Left ventricle myocardium inferior (tissue), 1 donor: ENCODE results near the gene TTC21A. TPM values are rescaled to one million over a fixed set of nuclear protein-coding genes. Genes with fewer than 3 reads are reported as not detected.
A peak's percentile ranks its signal among the peaks of the same experiment; 100 is the strongest.

Source experiments
- DNase-seq: peaks from one replicate; pipeline ENCODE4 v3.0.0-alpha.2; 2020
- H3K27ac ChIP-seq: fragments of 200-600 bp; replicated peaks from 2 replicates; pipeline ENCODE4 v1.8.0; 2021
- H3K27me3 ChIP-seq: fragments of 200-600 bp; 2 replicates; pipeline ENCODE4 v1.8.0; 2021; ENCODE audit warnings: low read depth
- H3K36me3 ChIP-seq: fragments of 200-600 bp; 2 replicates; pipeline ENCODE4 v1.8.0; 2021
- H3K4me1 ChIP-seq: fragments of 200-600 bp; 2 replicates; pipeline ENCODE4 v1.8.0; 2021
- H3K4me3 ChIP-seq: fragments of 200-600 bp; 2 replicates; pipeline ENCODE4 v1.8.0; 2021; ENCODE audit warnings: mild to moderate bottlenecking, moderate library complexity
- H3K9me3 ChIP-seq: fragments of 200-600 bp; replicated peaks from 2 replicates; pipeline ENCODE4 v1.8.0; 2021
- CTCF ChIP-seq: fragments of 200-600 bp; IDR thresholded peaks from 2 replicates; pipeline ENCODE4 v1.8.0; 2021; ENCODE audit warnings: antibody characterized with exemption, mild to moderate bottlenecking, borderline replicate concordance
- intact Hi-C: fragments of 100-400 bp; cut with micrococcal nuclease; formaldehyde crosslinking; loops from one replicate; pipeline ENCODE4 v1.11.0; 2022
- total RNA-seq: library from RNA; stranded (reverse); fragmentation: NEBNext Ultra II Directional; extraction: Animal tissue kit (Norgen Biotek cat#: 25700); gene quantifications from one replicate; pipeline ENCODE4 v1.2.1, GENCODE V29; 2021
- donor health status: DM: no; HTN: yes; CAD: no; lungs with severe emphysema.

TTC21A gene
- total RNA-seq, 1 donor from 2014 or later: 2.1 TPM

GRCh38 chr3:39177708-39178332, 70.3 kb downstream of the TTC21A start:
- H3K36me3 ChIP-seq: no peaks in the 10 kb centered on the region
- DNase-seq: peak; percentile 89
- H3K27ac ChIP-seq: peak overlapping the region; percentile 94
- H3K9me3 ChIP-seq: no peaks in the 10 kb centered on the region
- H3K4me3 ChIP-seq: peak overlapping the region; percentile 67
- H3K27me3 ChIP-seq: no peaks in the 10 kb centered on the region
- intact Hi-C loops: no loop called here
- no peak for TF ChIP-seq CTCF
- H3K4me1 ChIP-seq: peaks cover 52% of the 10 kb centered on the region

DNA sequence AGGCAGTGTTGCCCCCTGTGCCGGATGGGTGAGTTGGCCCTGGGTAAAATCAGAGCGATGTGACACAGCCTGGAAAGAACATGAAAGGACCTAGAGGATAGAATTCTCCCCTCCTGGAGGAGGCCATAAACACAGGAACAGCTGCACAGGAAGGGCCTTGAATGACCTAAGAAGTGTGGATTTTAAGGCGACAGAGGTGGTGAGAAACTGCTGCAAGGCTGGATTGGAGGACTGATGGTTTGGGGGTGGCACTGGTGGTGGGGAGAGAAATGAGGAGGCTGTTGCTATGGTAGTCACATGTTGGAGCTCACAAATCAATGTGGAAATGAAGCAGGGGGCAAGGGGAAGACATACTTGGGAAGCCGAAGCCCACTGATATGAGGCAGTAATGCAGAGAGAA, 71.1 kb downstream of the TTC21A start:
- Histone ChIP-seq H3K4me1 (peaks cover 59% of the 10 kb centered on the region), H3K4me3 (peak overlapping the region; percentile 67), H3K36me3 (peaks cover 2% of the 10 kb centered on the region), H3K9me3 (no peaks in the 10 kb centered on the region), H3K27ac (peak overlapping the region; percentile 94), H3K27me3 (no peaks in the 10 kb centered on the region)
- DNase-seq: no peak
- no peak for TF ChIP-seq CTCF
- intact Hi-C loops: no loop called here

DNA sequence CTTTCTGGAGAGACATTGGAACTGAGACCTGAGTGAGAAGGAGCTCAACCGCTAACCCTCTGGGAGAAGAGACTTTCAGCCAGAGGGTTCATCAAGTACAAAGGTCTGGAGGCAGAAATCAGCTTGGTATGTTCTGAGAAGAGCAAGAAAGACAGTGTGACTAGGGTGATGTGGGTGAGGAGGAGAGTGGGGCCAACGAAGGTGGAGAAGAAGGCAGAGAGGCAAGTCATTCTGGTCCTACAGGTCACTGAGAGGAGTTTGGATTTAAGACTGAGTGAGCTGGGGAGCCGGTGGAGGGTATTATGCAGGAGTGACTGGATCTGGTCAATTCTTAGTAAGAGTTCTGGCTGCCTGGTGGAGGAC, 72.7 kb downstream of the TTC21A start:
- Histone ChIP-seq H3K27ac (peak overlapping the region; percentile 94), H3K4me3 (peak overlapping the region; percentile 61), H3K4me1 (peaks cover 75% of the 10 kb centered on the region), H3K36me3 (peaks cover 14% of the 10 kb centered on the region), H3K9me3 (no peaks in the 10 kb centered on the region), H3K27me3 (no peaks in the 10 kb centered on the region)
- no peak for TF ChIP-seq CTCF
- no peak for DNase-seq
- intact Hi-C loops: no loop called here

GRCh38 chr3:39180546-39181346, 73.3 kb downstream of the TTC21A start:
- peak; percentile 57 for TF ChIP-seq CTCF
- Histone ChIP-seq H3K4me1 (peaks cover 81% of the 10 kb centered on the region), H3K27me3 (no peaks in the 10 kb centered on the region), H3K9me3 (no peaks in the 10 kb centered on the region), H3K27ac (peak overlapping the region; percentile 94), H3K4me3 (peak overlapping the region; percentile 61), H3K36me3 (peaks cover 20% of the 10 kb centered on the region)
- DNase-seq: peak; percentile 94
- intact Hi-C loops: no loop called here

DNA sequence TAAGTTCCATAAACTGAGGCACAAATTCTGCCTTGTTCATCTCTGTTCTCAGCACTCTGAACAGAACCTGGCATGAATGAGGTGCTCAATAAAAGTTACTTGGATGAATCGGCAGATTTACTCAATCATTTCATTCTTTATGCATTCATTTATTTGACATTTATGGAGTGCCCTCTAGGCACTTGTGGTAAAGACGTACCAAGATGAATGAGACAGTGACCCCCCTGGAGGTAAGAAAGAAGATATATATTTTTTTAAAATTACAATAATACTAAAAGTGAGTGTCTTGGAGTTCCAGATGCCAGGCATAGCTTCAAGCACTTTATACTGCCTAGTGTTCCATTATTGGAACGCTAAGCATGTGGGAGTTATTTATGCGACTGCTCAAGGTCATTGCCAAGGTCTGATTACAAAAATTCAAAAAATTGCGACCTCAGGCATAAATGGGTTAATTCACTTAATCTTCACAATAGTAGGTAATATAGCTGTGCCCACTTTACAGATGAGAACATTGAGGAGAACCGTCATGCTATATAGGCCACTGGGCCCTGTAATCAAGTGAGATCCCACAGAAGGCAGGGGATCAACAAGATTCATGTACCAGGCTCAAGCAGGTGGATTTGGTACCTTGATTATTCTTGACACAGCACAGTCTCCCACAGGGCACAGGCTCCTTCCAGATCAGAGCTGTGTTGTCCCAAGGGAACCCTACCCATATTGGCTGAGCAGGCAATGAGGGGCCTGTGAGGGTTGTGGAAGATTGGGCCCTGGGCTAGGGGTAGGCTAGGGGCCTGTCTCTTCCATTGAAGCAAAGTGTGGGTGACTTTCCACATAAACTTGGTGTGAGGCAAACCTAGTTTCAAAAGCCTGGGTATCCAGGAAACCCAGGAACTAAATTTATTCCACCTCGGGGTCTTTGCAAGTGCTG, 74.2 kb downstream of the TTC21A start:
- H3K4me1 ChIP-seq: peaks cover 87% of the 10 kb centered on the region
- TF ChIP-seq CTCF: no peak
- intact Hi-C loops: no loop called here
- peak overlapping the region; percentile 61 for H3K4me3 ChIP-seq
- H3K27me3 ChIP-seq: no peaks in the 10 kb centered on the region
- H3K27ac ChIP-seq: peak overlapping the region; percentile 94
- no peak for DNase-seq
- no peaks in the 10 kb centered on the region for H3K9me3 ChIP-seq
- H3K36me3 ChIP-seq: peaks cover 30% of the 10 kb centered on the region
